ENCODE results near the gene MRAS. TPM values are rescaled to one million over a fixed set of nuclear protein-coding genes. Genes with fewer than 3 reads are reported as not detected.

The MRAS gene
- total and polyA plus RNA-seq, 2 experiments from 2014 or later, result 16.5 to 17.9 TPM

GRCh38 chr3:138384976-138385375, 36.6 kb downstream of the MRAS start:
- Histone ChIP-seq H2AFZ (no peak overlapping the region), H3K9me2 (replicated peaks; ENCODE audit: insufficient read depth) (no peaks in the 10 kb centered on the region), H3K27ac (no peak overlapping the region), H3K36me3 (replicated peaks; ENCODE audit: insufficient read depth, low read depth) (no peaks in the 10 kb centered on the region), H3K4me2 (no peak overlapping the region), H4K20me1 (ENCODE audit: insufficient read depth, poor library complexity, severe bottlenecking) (no peaks in the 10 kb centered on the region), H3K9me3 (ENCODE audit: low read depth) (no peaks in the 10 kb centered on the region), H3K79me2 (no peaks in the 10 kb centered on the region), H3K27me3 (no peaks in the 10 kb centered on the region), H3K4me3 (no peak overlapping the region), H3K4me1 (ENCODE audit: insufficient read depth) (peaks cover 3% of the 10 kb centered on the region)
- TF ChIP-seq EZH2 (IDR thresholded peaks at IDR 0.05; ENCODE audit: borderline replicate concordance), result no peak
- no peak for TF ChIP-seq CTCF (IDR thresholded peaks at IDR 0.05; ENCODE audit: poor library complexity)
- no peak for TF ChIP-seq EZH2phosphoT487 (IDR thresholded peaks at IDR 0.05; ENCODE audit: low read depth, severe bottlenecking, unreplicated experiment)
- 97% methylated on average over 5 of the region's 5 CpGs for WGBS (ENCODE audit: low lambda C conversion rate, missing lambda C conversion rate)
- no peak for DNase-seq (ENCODE audit: low spot score)

GRCh38 chr3:138389144-138389601, 40.8 kb downstream of the MRAS start:
- Histone ChIP-seq H3K4me1 (ENCODE audit: insufficient read depth) (no peaks in the 10 kb centered on the region), H3K4me2 (no peak overlapping the region), H3K79me2 (no peaks in the 10 kb centered on the region), H2AFZ (no peak overlapping the region), H3K36me3 (replicated peaks; ENCODE audit: insufficient read depth, low read depth) (no peaks in the 10 kb centered on the region), H3K27ac (no peak overlapping the region), H3K9me2 (replicated peaks; ENCODE audit: insufficient read depth) (no peaks in the 10 kb centered on the region), H3K4me3 (no peak overlapping the region), H3K27me3 (no peaks in the 10 kb centered on the region), H3K9me3 (ENCODE audit: low read depth) (no peaks in the 10 kb centered on the region), H4K20me1 (ENCODE audit: insufficient read depth, poor library complexity, severe bottlenecking) (no peaks in the 10 kb centered on the region)
- WGBS (ENCODE audit: low lambda C conversion rate, missing lambda C conversion rate), result 98% methylated on average over 6 of the region's 6 CpGs
- TF ChIP-seq EZH2phosphoT487 (IDR thresholded peaks at IDR 0.05; ENCODE audit: low read depth, severe bottlenecking, unreplicated experiment), result no peak
- no peak for TF ChIP-seq EZH2 (IDR thresholded peaks at IDR 0.05; ENCODE audit: borderline replicate concordance)
- no peak for DNase-seq (ENCODE audit: low spot score)

GRCh38 chr3:138389841-138390581, 41.6 kb downstream of the MRAS start:
- TF ChIP-seq EZH2phosphoT487 (IDR thresholded peaks at IDR 0.05; ENCODE audit: low read depth, severe bottlenecking, unreplicated experiment), result no peak
- TF ChIP-seq CTCF (IDR thresholded peaks at IDR 0.05; ENCODE audit: poor library complexity), result no peak
- TF ChIP-seq EZH2 (IDR thresholded peaks at IDR 0.05; ENCODE audit: borderline replicate concordance), result no peak
- H3K9me2 ChIP-seq (replicated peaks; ENCODE audit: insufficient read depth), result no peaks in the 10 kb centered on the region
- no peaks in the 10 kb centered on the region for H3K27me3 ChIP-seq
- no peaks in the 10 kb centered on the region for H3K36me3 ChIP-seq (replicated peaks; ENCODE audit: insufficient read depth, low read depth)
- no peak overlapping the region for H3K4me3 ChIP-seq
- no peaks in the 10 kb centered on the region for H4K20me1 ChIP-seq (ENCODE audit: insufficient read depth, poor library complexity, severe bottlenecking)
- no peaks in the 10 kb centered on the region for H3K9me3 ChIP-seq (ENCODE audit: low read depth)
- peak; percentile 70 for DNase-seq (ENCODE audit: low spot score)
- H2AFZ ChIP-seq, result no peak overlapping the region
- WGBS (ENCODE audit: low lambda C conversion rate, missing lambda C conversion rate), result 72% methylated on average over 9 of the region's 9 CpGs
- H3K27ac ChIP-seq, result peak overlapping the region; percentile 61
- peak overlapping the region; percentile 39 for H3K4me2 ChIP-seq
- H3K79me2 ChIP-seq, result no peaks in the 10 kb centered on the region
- no peaks in the 10 kb centered on the region for H3K4me1 ChIP-seq (ENCODE audit: insufficient read depth)

GRCh38 chr3:138390582-138390932, 42.2 kb downstream of the MRAS start:
- Histone ChIP-seq H2AFZ (no peak overlapping the region), H3K27me3 (no peaks in the 10 kb centered on the region), H3K27ac (peak overlapping the region; percentile 39), H3K9me2 (replicated peaks; ENCODE audit: insufficient read depth) (no peaks in the 10 kb centered on the region), H3K9me3 (ENCODE audit: low read depth) (no peaks in the 10 kb centered on the region), H3K4me1 (ENCODE audit: insufficient read depth) (no peaks in the 10 kb centered on the region), H3K4me3 (no peak overlapping the region), H3K36me3 (replicated peaks; ENCODE audit: insufficient read depth, low read depth) (no peaks in the 10 kb centered on the region), H4K20me1 (ENCODE audit: insufficient read depth, poor library complexity, severe bottlenecking) (no peaks in the 10 kb centered on the region), H3K79me2 (no peaks in the 10 kb centered on the region), H3K4me2 (no peak overlapping the region)
- TF ChIP-seq EZH2 (IDR thresholded peaks at IDR 0.05; ENCODE audit: borderline replicate concordance) (no peak), CTCF (IDR thresholded peaks at IDR 0.05; ENCODE audit: poor library complexity) (no peak), EZH2phosphoT487 (IDR thresholded peaks at IDR 0.05; ENCODE audit: low read depth, severe bottlenecking, unreplicated experiment) (no peak)
- no peak for DNase-seq (ENCODE audit: low spot score)
- WGBS (ENCODE audit: low lambda C conversion rate, missing lambda C conversion rate), result 76% methylated on average over 2 of the region's 2 CpGs
